RPMI8226 (cell line): ENCODE data around the gene CEBPE.

Source experiments
- DNase-seq: peaks from one replicate; pipeline ENCODE4 v3.0.0-alpha.2; 2015

Gene CEBPE

DNA sequence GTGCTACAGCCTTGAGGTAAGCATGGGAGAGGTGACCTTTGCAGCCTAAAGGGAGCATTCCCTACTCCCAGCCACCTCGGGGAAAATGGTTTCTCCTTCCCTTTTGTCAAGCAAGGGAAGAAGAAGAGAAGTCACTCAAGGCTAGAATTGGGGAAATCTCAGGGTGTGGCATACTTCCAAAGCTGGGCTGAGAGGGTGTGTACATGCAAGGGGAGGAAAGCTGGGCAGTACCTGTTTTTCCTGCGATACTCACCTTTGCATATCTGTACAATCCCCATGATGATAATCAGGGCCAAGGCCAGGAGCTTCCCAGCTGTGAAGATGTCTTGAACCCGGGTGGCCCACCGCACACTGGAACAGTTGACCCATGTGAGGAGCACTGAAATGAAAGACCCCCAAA, 23.8 kb upstream of the CEBPE start:
- no peak for DNase-seq

DNA sequence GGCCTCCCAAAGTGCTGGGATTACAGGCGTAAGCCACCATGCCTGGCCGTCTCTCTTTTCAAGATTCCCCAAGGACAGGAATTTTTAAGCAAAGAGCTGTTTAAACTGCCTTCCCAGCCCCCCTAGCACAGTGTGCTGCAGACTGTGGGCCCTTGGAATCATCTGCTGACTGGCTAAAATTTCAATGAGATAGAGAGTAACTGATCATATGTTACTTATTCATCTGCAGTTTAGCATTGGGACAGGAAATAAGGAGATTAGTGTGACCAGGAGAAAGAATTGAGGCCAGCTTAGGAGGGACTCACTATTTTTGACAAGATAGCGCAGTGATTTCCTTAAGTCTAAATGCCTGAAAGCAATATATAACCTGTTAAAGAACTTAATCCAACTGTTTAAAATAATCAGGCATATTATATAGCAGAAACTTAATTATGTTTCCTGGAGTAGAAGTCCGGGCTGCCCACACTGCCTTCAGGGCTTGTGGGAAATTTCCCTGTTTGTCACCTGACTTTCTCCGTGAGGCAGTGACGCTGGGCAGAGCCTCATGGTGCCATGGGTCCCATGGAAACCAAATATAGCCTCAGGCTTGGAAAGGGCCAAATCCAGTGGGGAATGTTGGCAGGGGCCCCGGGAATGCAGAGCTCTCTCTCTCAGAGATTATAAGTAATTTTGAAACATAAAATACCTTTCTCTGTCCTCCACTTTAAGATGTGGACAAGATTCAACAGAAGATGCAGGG, 22.8 kb upstream of the CEBPE start:
- DNase-seq: no peak

DNA sequence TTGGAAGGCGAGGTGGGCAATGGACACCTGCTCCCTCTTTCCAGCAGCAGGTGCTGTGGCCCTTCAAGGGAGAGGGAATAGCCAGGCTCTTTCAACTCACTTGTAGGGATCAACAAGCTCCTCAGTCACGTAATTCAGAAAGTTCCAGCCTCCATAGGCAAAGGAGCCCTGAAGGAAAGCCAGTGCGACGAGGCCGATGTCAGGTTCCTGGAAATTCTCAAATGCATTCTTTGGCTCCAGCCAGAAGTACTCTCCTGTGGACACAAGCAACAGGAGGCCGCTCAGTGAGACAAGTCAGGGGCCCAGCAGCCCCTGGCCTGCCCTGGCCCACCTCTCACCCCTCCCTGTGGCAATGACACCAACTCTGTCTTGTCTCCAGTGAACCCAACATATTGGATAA, 21.3 kb upstream of the CEBPE start:
- no peak for DNase-seq

DNA sequence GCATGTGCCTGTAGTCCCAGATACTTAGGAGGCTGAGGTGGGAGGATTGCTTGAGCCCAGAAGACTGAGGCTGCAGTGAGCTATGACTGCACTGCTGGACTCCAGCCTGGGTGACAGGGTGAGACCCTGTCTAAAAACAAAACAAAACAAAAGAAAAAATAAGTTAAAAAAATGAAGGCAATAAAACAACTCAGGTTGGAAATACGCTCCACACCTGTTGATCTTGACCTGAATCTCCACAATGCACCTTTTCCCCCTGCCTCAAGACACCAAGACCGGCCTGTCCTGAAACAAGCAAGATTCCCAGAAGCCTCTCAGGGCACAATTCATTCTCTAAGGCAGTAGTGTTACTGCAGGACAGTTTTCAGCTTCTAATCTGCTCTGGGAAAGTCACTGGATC, 20.8 kb upstream of the CEBPE start:
- DNase-seq: no peak

DNA sequence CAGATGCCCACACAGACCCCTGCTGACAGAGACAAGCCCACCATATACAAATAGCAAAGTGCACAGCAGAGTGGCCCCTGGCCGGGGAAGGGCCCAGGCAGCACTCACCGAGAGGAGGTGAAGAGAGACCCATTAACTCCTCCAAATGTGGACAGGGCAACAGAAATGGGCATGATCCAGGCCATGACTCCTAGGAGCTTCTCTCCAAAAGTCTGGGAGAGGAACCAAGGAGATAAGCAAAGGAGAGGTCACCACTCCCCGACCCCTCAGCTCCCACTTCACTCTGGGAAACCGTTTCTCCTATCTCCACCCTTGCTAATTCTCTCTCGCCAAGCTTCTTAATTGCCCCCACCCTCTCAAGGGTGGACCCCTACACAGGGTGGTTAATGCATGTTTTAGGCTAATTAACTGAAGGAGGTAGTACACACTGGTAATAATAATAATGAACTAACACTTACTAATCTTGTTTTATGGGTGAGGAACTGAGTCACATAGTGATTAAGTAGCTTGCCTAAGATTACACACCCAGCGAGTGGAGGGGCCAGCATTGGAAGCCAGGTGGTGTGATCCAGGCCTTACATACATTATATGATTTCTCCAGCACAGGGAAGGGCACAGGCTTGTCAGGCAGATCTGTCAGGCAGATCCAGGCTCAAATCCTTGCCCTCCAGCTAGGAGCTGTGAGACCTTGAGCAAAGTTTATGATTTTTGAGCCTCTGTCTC, 18.9 kb upstream of the CEBPE start:
- DNase-seq: no peak

DNA sequence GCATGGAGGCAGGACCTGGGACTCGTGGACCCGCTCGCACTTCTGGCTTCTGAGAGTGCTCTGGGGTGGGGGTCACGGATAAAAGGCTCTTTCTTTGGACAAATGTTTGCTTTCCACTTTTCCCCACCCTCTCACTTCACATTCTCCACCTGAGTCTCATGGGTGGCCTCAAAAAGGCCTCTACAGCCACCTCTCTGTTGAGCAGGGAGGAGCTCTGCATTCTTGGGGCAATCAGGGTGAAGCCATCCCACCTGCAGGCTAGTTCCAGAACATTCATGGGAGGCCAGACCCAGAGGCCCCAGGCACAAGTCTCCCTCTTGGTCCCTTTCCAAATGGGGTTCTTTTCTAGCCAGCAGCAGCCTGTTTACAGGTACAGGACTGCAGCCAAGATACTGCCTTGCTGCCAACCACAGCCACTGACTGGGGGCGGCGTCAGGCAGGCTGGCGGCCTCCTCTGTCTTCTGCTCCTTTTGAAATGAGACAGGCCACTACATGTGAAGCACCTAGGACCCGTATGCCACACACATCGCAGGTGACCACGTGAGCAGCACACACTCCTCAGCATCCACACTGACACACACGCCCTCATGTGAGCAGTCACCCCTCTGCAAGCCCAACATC, 18.2 kb upstream of the CEBPE start:
- peak; percentile 57 for DNase-seq

DNA sequence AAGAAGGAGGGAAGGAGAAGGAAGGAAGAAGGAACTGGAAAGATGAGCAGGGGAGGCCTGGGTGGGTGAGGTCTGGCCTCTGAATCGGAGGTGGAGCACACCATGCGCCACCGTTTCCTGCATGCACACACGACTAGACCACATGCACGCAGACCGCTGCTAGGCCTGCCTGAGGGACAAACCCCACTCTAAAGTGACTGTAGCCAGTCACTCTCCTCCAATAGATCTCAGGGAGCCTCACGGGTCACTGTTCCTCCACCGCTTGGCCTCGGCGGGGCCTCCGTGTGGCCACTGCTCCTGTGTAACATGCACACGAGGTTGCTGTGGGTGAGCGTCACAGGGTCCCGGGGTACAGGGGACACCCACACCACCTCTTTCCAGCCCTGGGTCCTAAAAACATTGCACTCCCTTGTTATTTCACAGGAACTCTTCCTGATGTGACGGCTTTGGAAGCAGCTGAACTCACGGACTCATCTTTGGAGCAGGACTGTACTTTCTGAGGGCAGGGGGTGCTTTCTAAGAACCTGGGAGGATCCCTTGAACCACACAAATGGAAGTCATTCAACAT, 17.6 kb upstream of the CEBPE start:
- DNase-seq: no peak

DNA sequence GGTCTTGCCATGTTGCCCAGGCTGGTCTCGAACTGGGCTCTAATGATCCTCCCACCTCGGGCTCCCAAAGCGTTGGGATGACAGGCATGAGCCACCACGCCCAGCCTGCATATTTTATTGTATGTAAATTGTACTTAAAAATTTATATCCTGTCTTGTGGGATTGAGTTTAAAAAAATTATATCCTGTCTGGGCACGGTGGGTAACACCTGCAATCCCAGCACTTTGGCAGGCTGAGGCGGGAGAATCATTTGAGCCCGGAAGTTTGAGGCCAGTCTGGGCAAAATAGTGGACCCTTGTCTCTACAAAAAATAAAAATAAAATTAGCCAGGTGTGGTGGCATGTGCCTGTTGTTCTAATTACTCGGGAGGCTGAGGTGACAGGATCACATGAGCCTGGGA, 13.9 kb upstream of the CEBPE start:
- no peak for DNase-seq

DNA sequence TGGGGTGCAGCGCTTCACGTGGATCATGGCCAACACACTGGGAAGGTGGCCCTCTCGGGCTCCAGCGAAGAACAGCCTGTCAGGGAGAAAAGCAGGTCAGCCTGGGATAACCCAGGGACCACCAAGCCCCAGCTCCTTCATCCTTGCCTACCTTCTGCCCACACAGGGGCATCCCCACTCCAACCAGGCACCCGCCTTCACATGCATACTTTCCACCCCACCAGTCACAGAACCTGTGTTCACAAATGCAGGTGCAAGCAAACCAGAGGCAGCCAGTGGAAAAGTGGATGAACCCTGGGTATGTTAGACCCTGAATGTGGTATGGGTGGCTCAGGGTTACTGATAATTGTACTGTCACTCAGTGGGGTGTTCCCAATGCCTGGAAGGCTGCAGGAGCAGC, 12.4 kb upstream of the CEBPE start:
- no peak for DNase-seq

DNA sequence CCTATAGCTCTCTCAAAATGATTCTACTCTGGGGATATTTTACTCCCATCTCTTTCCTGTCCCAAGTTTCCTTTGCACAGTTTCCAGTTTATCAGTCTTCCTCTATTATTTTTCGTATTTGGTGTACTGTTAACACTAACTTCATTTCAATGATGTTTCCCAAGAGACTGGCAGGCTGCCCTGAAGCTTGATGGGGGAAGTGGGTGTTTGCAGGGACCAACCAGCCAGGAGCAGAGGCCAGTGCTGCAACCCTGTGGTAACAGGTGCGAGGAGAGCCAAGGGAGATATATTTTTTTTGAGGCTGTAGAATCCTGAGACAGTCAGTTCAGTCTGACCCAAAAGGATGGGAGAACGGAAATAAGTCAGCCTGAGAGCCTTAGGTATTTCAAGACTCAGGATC, 11.8 kb upstream of the CEBPE start:
- DNase-seq: peak; percentile 65

DNA sequence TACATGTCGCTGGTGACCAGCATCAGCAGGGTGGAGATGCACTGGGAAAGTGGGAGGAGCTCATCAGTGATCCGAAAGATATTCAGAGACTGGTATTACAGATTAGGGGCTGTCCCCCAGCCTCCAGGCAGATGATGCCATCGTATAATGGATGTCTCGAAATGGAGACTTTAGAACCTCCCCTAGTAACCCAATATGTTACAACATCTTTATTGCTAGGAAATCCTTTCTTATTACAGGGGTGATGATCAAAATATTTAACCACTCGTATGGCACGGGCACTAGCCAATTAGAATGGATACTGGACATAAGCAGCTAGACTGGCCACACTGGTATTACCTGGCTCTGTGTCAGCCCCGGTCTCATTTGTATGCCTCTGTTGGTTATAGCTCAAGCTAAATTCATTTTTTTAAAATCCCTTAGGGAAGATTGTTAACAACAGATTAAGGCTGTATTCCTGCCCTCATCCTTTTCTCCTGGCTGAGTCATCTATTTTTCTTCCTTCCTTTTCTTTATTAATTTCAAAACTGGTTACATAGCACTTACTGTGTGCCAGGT, 10.8 kb upstream of the CEBPE start:
- DNase-seq: no peak

DNA sequence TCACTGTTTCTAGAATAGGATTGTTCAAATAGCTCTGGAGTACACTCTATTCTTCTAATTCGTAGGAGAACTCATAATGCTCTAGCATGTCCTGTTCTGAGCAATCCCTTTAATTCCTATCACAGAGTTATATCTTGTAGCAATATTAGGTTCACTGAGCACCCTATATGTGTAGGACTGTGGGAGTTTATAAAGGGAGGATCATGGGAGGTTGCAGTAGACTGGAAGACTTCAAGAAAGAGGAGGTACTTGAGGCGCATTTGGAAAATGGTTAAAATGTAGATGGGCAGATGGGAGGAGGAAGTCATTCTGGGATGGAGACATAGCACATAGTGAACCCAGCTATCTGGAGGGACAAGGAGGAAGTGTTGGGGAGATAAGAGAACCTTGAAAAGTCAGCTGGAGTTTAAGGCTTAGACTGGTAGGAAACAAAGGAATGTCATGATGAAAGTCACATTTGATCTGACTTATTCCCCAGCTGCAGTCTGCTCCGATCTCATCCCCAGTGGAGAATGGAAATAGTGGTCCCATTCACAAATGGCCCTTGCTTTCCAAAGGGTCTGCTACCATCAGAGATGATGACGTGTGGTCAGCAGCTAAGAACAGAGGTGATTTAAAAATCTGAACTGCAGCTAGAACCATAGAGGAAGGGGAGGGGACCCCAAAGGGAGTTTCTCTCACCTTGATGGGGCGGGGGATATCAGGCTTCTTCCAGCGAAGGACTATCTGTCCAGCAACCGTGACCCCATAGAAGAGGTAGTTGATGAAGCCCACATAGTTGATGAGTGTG, 10.1 kb upstream of the CEBPE start:
- no peak for DNase-seq

DNA sequence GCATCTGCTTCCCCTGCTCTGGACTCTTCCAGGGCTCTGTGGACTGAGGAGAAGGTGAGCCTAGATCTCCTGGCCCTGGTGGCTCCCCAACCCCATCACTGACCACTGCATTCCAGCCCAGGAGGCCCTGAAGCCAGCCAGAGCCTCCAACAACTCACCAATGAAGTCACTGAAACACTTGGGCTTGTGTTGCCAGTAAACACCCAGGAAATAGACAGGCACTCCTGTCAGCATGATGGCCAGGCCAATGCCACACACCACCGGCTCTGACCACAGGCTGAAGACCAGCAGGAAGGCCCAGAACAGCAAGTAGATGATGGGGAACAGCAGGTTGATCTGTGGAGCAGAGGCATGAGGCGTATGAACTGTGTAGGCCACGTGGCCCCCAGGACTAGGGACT, 8.8 kb upstream of the CEBPE start:
- no peak for DNase-seq

DNA sequence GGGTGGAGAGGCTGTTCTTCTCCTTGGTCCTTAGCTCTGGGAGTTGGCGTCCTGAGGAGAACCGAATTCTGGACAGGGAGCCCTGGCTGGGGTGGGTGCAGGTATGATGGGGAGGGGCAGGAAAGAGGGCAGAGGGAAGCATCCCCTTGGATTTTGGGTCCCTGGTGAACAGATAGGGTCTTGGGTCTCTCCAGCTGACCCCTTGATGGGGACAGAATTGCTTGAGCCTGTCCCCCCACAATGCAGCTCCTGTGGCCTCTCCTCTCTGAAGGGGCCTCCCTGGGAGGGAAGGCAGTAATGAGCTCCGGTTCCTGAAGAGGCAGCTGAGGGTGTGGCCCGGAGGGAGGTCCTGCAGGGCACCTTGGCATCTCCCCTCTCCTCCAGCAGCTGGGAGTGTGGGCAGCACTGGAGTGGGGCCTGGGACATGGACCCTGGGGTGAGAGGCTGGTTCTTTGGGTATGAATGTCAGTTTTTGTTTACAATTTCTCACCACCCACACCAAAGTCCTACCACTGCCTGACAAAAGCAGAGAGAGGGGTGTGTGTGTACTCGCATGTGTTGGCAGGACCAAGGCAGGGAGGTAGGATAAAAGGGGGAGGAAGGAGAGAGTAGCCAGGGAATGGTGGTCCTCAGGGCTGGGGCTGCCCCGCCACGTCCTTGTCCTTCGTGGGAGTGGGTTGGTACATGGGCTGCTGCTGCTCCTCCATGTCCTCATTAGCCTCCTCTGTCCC, 7.7 kb upstream of the CEBPE start:
- DNase-seq: no peak

DNA sequence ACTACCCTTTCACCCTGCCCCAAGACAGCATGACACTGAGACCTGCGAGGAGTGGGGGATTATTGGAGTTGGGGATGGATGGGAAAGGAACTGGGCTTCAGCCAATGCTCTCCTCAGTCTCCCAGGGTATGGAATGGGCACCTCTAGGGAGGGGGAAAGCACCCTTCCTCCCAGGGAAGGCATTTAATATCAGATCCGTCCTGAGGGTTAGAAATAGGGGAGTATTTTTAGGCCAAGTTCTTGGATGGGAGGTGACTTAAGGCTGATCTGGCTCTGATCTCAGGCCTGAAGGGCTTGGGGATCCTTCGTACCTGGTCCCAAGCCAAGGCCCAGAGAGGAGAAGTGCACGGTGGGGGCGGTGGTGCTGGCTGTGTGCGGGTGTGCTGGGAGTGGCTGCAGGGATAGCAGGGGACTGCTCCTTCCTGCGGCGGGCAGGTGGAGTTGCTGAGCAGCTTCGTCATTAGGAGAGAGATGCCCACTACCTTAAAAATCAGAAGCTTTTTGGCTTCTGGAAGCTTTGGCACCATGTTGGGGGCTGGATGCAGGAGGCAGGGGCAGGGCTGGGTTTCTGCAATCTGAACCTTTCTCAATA, 7.0 kb upstream of the CEBPE start:
- no peak for DNase-seq

DNA sequence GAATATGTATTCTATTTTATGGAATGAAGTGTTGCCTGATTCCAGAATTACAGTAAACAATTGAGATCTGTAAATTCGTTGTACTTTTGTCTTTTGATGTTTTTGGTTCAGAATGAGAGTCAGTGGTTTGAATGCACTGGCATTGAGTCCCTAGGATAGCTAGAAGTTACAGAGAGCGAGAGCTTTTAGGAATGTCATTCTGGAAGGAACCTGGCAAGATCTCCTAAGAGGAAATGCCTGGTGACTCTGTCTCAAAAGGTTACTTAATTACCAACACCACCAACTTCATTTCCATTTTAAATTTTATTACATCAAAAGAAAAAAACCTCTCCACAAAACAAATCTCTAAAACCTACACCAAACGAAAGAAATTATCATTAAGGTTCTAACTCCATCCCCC, 6.0 kb upstream of the CEBPE start:
- DNase-seq: no peak

DNA sequence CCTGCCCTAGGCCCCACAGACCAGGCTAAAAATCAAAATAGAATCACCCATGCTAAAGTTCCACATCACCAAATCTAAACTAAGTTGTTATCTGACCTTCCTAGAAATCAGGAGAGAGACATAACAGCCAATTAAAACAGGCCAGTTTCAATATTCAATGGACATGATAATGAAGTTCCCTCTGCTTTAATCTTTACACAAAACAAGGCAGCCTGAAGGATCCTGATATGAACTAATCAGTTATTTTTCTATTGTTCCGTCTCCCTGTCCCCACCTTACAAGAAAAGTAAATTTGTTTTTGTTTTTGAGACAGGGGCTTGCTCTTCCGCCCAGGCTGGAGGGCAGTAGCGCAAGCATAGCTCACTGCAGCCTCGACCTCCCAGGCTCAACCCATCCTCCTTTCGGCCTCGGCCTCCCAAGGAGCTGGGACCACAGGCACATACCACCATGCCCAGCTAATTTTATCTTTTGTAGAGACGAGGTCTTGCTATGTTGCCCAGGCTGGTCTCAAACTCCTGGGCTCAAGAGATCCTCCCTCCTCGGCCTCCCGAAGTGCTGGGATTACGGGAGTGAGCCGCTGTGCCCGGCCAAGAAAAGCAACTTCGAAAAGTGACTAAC, 5.4 kb upstream of the CEBPE start:
- DNase-seq: no peak

DNA sequence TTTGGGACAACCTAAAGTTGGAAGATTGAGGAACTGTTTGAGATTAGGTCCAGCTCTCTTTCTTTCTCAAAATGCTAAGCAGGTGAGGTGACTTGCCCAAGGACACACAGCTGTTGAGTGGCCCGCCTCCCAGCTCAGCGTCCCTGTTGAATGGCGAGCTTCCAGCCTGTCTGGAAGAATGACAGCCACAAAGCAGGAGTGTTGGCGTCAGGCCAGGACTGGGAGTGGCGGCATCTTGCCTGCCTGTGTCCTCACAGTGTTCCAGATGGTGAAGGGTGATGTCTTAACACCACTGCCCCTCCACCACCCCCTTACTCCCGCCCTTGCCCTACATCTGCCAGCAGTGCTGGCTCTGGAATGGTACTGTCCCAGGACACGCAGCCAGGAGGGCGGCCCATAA, 4.4 kb upstream of the CEBPE start:
- peak; percentile 71 for DNase-seq

DNA sequence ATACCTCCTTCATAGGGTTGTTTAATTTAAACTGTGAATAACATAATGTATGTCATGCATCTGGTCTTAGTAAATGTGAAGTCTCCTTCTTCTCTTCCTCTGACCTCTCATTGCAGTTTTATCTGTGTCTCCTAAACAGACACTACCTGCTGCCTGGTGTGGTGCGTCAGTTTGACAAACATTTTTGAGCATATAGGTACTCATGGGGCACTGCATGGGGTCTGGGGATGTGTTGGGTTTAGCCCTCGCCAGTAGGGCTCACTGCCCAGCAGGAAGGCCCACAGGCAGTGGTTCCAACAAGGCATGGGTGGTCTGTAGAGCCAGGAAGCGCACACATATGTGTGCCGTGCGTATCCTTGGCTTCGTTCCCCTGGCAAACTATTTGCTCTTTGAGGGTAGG, 3.0 kb upstream of the CEBPE start:
- DNase-seq: no peak

DNA sequence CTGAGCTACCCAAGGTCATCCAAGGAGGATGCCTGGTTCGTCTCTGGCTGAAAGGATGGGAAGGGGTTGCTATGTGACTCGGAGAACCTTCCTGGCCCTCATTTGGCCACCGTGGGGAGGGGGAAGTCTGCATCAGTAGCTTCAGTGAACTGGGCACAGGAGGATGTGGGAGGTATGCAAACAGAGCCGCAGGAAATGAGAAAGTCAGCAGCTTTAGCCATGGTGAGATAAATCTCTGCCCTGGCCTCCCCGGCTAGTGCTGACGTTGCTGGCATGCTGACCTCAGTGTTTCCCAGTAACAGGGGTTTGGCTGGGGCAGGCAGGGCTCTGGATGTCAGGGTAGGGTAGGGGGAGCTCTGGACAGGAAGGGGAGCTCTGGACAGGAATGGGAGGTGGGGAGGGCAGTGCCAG, 2.3 kb upstream of the CEBPE start:
- peak; percentile 88 for DNase-seq

DNA sequence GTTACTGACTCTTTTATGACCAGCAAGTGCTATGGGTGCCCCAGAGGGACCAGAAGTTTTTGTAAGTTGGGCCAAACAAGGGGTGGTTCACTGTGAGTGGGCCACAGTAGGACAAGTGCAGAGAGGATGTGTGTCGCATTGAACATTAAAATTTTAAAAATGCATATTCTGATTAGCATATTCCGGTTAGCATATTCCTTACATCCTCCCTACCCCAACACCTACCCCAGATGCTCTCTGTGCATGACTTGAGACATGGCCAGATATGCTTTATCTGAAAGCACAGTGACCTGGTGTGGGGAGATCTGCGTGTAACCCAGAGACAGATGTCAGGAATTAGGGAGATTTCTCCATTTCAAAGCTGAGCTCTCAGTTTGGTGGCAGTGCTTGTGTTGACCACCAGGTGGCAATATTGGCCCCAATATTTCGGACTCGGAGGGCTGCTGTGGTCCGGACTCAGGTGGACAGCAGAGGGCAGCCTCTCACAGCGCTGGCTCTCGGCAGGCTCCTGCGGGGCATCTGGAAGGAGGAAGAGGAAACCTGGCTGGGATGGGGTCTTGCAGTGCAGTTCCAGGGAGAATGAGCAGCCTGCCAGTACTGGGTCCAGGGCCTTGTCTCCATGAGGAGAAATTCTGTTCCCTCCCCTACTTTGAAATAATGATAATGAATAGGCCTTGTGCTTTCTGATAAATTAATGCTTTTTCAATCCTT, 1.6 kb upstream of the CEBPE start:
- peak; percentile 82 for DNase-seq
